RKO (cell line): ENCODE data around the gene CUL1.

ENCODE experiments used
- DNase-seq: peaks from one replicate; pipeline ENCODE4 v3.0.0-alpha.2; 2016; ENCODE audit warnings: low spot score

Gene CUL1

GRCh38 chr7:148698397-148699023 lies at the start of gene CUL1:
Gene CUL1, plus strand, starts transcription at chr7:148698903. Its CDS starts 31,220 bp downstream, at chr7:148730123.
- DNase-seq, result peak; percentile 71

GRCh38 chr7:148650232-148650858 lies 48.4 kb upstream of the CUL1 start:
- no peak for DNase-seq

- DNase-seq, result no peak
These were observed 45.9 kb upstream of the CUL1 start for GRCh38 chr7:148652773-148653172.

DNA sequence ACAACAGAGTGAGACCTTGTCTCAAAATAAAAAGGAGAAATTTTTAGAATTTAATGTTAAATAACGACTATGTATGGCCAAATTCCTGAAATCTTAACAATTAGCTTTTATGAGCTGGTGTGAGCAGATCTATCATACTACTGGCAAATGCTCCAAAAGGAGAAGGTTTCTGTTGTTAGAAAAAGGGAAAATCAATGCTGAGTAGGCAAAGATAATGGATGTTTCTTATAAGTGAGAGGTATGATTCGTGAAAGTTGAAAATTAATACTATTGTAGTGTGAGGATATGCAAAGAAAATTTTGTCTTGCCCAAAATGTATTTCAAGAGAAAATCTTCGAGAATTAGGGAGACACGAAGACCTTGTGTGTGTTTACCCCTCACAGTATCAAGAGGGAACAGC lies 40.8 kb upstream of the CUL1 start:
- DNase-seq, result no peak

- DNase-seq, result no peak
These were observed 37.2 kb upstream of the CUL1 start for GRCh38 chr7:148661471-148661870.

GRCh38 chr7:148662646-148663045 lies 36.1 kb upstream of the CUL1 start:
- no peak for DNase-seq

- DNase-seq, result no peak
These were observed 34.4 kb upstream of the CUL1 start for GRCh38 chr7:148664324-148664723.

DNA sequence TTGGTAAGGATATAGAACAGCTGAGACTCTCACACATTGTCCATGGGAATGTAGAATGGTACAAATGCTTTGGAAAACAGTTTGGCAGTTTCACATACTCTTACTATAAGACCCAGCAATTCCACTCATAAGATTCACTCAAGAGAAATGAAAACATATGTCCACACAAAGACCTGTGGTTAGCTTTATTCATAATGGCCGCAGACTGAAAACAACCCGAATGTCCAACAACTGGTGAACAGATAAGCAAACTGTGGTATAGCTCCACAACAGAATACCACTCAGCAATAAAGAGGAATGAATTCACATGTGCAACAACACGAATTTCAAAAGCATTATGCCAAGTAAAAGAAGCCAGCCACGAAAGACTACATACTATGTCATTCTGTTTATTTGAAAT lies 33.5 kb upstream of the CUL1 start:
- DNase-seq, result no peak

GRCh38 chr7:148669927-148670326 lies 28.8 kb upstream of the CUL1 start:
- no peak for DNase-seq

GRCh38 chr7:148670374-148670773 lies 28.3 kb upstream of the CUL1 start:
- DNase-seq, result no peak

DNA sequence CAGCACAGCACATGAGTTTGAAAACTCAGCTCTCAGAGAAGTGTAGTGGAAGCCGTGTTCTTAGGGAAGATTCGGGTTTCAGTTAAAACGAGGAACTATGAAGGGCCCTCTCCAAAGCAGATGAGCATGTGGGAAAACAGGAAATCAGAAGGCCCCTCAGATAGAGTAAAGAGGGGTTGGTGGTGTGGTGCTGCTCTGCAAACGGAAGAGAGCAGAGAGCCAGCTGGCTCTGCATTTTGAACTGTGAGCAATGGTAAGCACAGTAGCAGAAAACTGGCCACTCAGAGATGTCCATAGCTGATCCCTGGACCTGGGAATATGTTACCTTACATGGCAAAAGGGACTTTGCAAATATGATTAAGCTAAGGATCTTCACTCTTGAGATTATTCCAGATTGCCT lies 27.9 kb upstream of the CUL1 start:
- DNase-seq, result no peak

- DNase-seq, result no peak
These were observed 26.7 kb upstream of the CUL1 start for GRCh38 chr7:148672041-148672440.

GRCh38 chr7:148674689-148675088 lies 24.0 kb upstream of the CUL1 start:
- no peak for DNase-seq

DNA sequence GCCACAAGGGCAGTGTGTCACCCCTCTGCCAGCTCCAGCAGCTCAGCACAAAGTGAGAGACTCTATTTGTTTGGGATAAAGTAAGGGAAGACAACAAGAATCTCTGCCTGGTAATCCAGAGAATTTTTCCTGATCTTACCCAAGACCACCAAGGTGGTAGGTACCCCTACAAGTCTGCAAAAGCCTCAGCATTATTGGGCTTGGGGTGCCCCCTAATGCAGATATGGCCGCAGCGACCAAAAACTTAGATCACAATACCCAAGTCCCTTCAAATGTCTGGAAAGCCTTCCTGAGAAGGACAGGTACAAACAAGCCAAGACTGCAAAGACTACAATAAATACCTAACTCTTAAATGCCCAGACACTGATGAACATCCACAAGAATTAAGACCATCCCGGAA lies 22.4 kb upstream of the CUL1 start:
- DNase-seq, result no peak

GRCh38 chr7:148681821-148682220 lies 16.9 kb upstream of the CUL1 start:
- DNase-seq, result no peak

GRCh38 chr7:148684289-148684830 lies 14.3 kb upstream of the CUL1 start:
- no peak for DNase-seq

DNA sequence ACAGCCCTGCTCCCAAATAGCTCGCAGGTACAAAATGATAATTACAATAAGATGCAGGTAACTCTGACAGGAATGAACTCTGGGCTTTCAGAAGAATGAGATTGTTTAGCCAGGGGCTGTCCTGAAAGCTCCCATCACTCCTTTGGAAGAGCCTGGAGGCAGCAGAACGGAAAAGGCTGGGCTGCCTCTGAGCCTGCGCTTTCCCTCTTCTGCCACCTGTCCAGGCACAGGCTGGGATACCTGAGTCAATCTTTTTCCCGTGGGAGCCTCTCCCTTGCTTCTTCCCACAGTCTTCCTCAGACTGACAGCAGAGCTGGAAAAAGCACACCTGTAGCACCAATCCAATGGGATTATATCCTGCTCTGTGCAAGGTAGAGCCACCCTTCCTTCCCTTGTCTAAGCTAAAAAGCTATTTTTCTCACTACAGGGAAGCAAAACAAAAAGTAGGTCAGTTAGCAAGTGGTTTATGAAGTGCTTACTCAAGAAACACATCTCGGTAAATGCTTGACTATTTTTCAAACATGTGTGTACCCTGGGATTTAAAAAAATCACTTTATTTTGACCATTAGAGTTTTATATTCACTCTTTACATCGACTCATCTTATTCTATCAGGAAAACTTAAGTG lies 12.3 kb upstream of the CUL1 start:
- DNase-seq, result no peak

- no peak for DNase-seq
These were observed 11.1 kb upstream of the CUL1 start for GRCh38 chr7:148687555-148687954.

GRCh38 chr7:148688526-148688925 lies 10.2 kb upstream of the CUL1 start:
- no peak for DNase-seq

- no peak for DNase-seq
These were observed 5.1 kb upstream of the CUL1 start for GRCh38 chr7:148693651-148694050.

DNA sequence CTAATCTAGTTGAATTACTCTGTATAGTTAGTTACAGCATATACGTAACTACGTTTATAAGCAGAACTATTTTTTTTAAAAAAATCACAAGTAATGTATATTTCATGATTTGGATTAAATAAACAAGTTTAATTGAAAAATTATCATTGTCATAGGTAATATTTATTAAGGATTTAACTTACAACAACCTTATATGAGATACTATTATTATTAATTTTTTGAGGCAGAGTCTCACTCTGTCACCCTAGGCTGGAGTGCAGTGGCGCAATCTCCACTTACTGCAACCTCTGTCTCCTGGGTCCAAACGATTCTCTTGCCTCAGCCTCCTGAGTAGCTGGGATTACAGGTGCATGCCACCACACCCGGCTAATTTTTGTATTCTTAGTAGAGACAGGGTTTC lies 4.1 kb upstream of the CUL1 start:
- DNase-seq, result no peak

- peak; percentile 42 for DNase-seq
These were observed 2.8 kb upstream of the CUL1 start for GRCh38 chr7:148695953-148696352.

- DNase-seq, result no peak
These were observed 1.9 kb upstream of the CUL1 start for GRCh38 chr7:148696787-148697186.
